Activated CD8-positive, alpha-beta memory T cell treated with anti-CD3 and anti-CD28 coated beads, Interleukin-2, amount 50 U/mL, for 24 hours (primary cell): ENCODE measurements around the gene CMIP.

ENCODE experiments used
- DNase-seq: peaks from one replicate; pipeline ENCODE4 v3.0.0-alpha.2; 2020; ENCODE audit errors: extremely low read depth

CMIP gene

GRCh38 chr16:81549547-81550431 is 105.2 kb downstream of the CMIP start:
- no peak for DNase-seq

- no peak for DNase-seq
Measured at GRCh38 chr16:81550432-81550808, 105.8 kb downstream of the CMIP start.

GRCh38 chr16:81551151-81551808 is 106.7 kb downstream of the CMIP start:
- no peak for DNase-seq

- no peak for DNase-seq
Measured at GRCh38 chr16:81551821-81552304, 107.3 kb downstream of the CMIP start.

- no peak for DNase-seq
Measured at GRCh38 chr16:81552743-81553079, 108.1 kb downstream of the CMIP start.

- no peak for DNase-seq
Measured at GRCh38 chr16:81553080-81553813, 108.6 kb downstream of the CMIP start.

- no peak for DNase-seq
Measured at GRCh38 chr16:81553814-81554675, 109.4 kb downstream of the CMIP start.

GRCh38 chr16:81554979-81555378 is 110.4 kb downstream of the CMIP start:
- DNase-seq, result no peak

- no peak for DNase-seq
Measured at GRCh38 chr16:81555660-81556059, 111.1 kb downstream of the CMIP start.

GRCh38 chr16:81556715-81557284 is 112.2 kb downstream of the CMIP start:
- no peak for DNase-seq

- no peak for DNase-seq
Measured at GRCh38 chr16:81558077-81558443, 113.5 kb downstream of the CMIP start.

- DNase-seq, result no peak
Measured at GRCh38 chr16:81558444-81559175, 114.0 kb downstream of the CMIP start.

GRCh38 chr16:81560979-81561657 is 116.5 kb downstream of the CMIP start:
- no peak for DNase-seq

GRCh38 chr16:81562174-81562849 is 117.7 kb downstream of the CMIP start:
- DNase-seq, result no peak

GRCh38 chr16:81562926-81563325 is 118.3 kb downstream of the CMIP start:
- no peak for DNase-seq

GRCh38 chr16:81564421-81564911 is 119.9 kb downstream of the CMIP start:
- no peak for DNase-seq

- DNase-seq, result no peak
Measured at GRCh38 chr16:81565321-81566028, 120.9 kb downstream of the CMIP start.
